Mesenchymal stem cell (in vitro differentiated cells and primary cell): ENCODE measurements around the gene RAPGEF4.

Source experiments
- DNase-seq: peaks from one replicate; pipeline ENCODE4 v3.0.0-alpha.2; 2013
- H2AFZ ChIP-seq: one replicate; pipeline ENCODE4 v1.6.1; 2013; ENCODE audit warnings: low read depth, mild to moderate bottlenecking, control low read depth, inconsistent platforms, low read length, moderate library complexity
- H2AK5ac ChIP-seq: 2 replicates; pipeline ENCODE4 v1.6.1; 2013; ENCODE audit warnings: low read length, moderate library complexity, mild to moderate bottlenecking, inconsistent platforms; ENCODE audit not compliant: severe bottlenecking
- H2BK120ac ChIP-seq: one replicate; pipeline ENCODE4 v1.6.1; 2013; ENCODE audit warnings: low read depth, mild to moderate bottlenecking, inconsistent platforms, low read length, moderate library complexity
- H2BK12ac ChIP-seq, 2 experiments: one replicate each; pipeline ENCODE4 v1.6.1; 2013; ENCODE audit warnings: inconsistent platforms in 2 of 2, low read length in 2 of 2, mild to moderate bottlenecking in 2 of 2, moderate library complexity in 2 of 2, control low read depth in 1 of 2
- H2BK15ac ChIP-seq: one replicate; pipeline ENCODE4 v1.6.1; 2013; ENCODE audit warnings: mild to moderate bottlenecking, low read depth, inconsistent platforms; ENCODE audit not compliant: poor library complexity, severe bottlenecking
- H2BK5ac ChIP-seq: 2 replicates; pipeline ENCODE4 v1.6.1; 2013; ENCODE audit warnings: low read depth, mild to moderate bottlenecking, low read length, control low read depth, inconsistent platforms; ENCODE audit not compliant: poor library complexity, severe bottlenecking
- H3K14ac ChIP-seq, 2 experiments: one replicate each; pipeline ENCODE4 v1.6.1; 2013; ENCODE audit warnings: inconsistent platforms in 2 of 2, low read length in 2 of 2, control low read depth in 1 of 2, mild to moderate bottlenecking in 1 of 2, moderate library complexity in 1 of 2
- H3K18ac ChIP-seq, 2 experiments: one replicate each; pipeline ENCODE4 v1.6.1; 2013; ENCODE audit warnings: inconsistent platforms in 2 of 2, low read length in 2 of 2, control low read depth in 1 of 2, low read depth in 1 of 2, mild to moderate bottlenecking in 1 of 2
- H3K23ac ChIP-seq, 2 experiments: one replicate each; pipeline ENCODE4 v1.6.1; 2013; ENCODE audit warnings: inconsistent platforms in 2 of 2, low read length in 2 of 2, mild to moderate bottlenecking in 2 of 2, moderate library complexity in 2 of 2, control low read depth in 1 of 2
- H3K27ac ChIP-seq: 2 replicates; pipeline ENCODE4 v1.5.1; 2013; ENCODE audit warnings: mild to moderate bottlenecking, moderate library complexity, low read length, control low read depth, inconsistent platforms; ENCODE audit not compliant: poor library complexity, severe bottlenecking
- H3K27me3 ChIP-seq, 2 experiments: 2 replicates each; pipeline versions ENCODE4 v1.6.1 to v1.7.0; 2013; ENCODE audit warnings: low read length in 2 of 2, mild to moderate bottlenecking in 2 of 2, moderate library complexity in 2 of 2, control low read depth in 1 of 2, inconsistent platforms in 1 of 2; ENCODE audit not compliant: control insufficient read depth in 1 of 2, insufficient read depth in 1 of 2
- H3K36me3 ChIP-seq, 2 experiments: 2 replicates each; pipeline versions ENCODE4 v1.6.1 to v1.7.0; 2013; ENCODE audit warnings: low read length in 2 of 2, control low read depth in 1 of 2, inconsistent platforms in 1 of 2, low read depth in 1 of 2, mild to moderate bottlenecking in 1 of 2; ENCODE audit not compliant: insufficient read depth in 2 of 2, control insufficient read depth in 1 of 2
- H3K4ac ChIP-seq, 2 experiments: one replicate each; pipeline ENCODE4 v1.6.1; 2013; ENCODE audit warnings: inconsistent platforms in 2 of 2, low read length in 2 of 2, mild to moderate bottlenecking in 2 of 2, moderate library complexity in 2 of 2, control low read depth in 1 of 2, low read depth in 1 of 2
- H3K4me1 ChIP-seq: 2 replicates; pipeline ENCODE4 v1.6.1; 2013; ENCODE audit warnings: low read depth, low read length, control low read depth; ENCODE audit not compliant: control insufficient read depth, insufficient read depth
- H3K4me2 ChIP-seq: 2 replicates; pipeline ENCODE4 v1.6.1; 2013; ENCODE audit warnings: low read length, mild to moderate bottlenecking, inconsistent platforms; ENCODE audit not compliant: poor library complexity, severe bottlenecking
- H3K4me3 ChIP-seq, 2 experiments: 2 replicates each; pipeline versions ENCODE4 v1.5.1 to v1.7.0; 2013; ENCODE audit warnings: low read length in 2 of 2, mild to moderate bottlenecking in 2 of 2, control low read depth in 1 of 2, low read depth in 1 of 2; ENCODE audit not compliant: insufficient read depth in 1 of 2
- H3K79me1 ChIP-seq: replicated peaks from 2 replicates; pipeline ENCODE4 v1.6.1; 2013; ENCODE audit warnings: mild to moderate bottlenecking, control low read depth, low read length, inconsistent platforms; ENCODE audit not compliant: poor library complexity, severe bottlenecking
- H3K9ac ChIP-seq: 2 replicates; pipeline ENCODE4 v1.7.0; 2013; ENCODE audit warnings: mild to moderate bottlenecking, low read length, moderate library complexity
- H3K9me3 ChIP-seq: 2 replicates; pipeline ENCODE4 v1.7.0; 2013; ENCODE audit warnings: mild to moderate bottlenecking, low read length; ENCODE audit not compliant: control insufficient read depth
- H4K8ac ChIP-seq: one replicate; pipeline ENCODE4 v1.6.1; 2013; ENCODE audit warnings: inconsistent platforms, mild to moderate bottlenecking, low read length, moderate library complexity
- H4K91ac ChIP-seq: one replicate; pipeline ENCODE4 v1.6.1; 2013; ENCODE audit warnings: mild to moderate bottlenecking, low read length, inconsistent platforms
- WGBS: methylation state at CpG from one replicate; pipeline ENCODE4 v1.1.7; 2013; ENCODE audit warnings: mixed read lengths; 5-methylcytosine and 5-hydroxymethylcytosine counted together

The RAPGEF4 gene

DNA sequence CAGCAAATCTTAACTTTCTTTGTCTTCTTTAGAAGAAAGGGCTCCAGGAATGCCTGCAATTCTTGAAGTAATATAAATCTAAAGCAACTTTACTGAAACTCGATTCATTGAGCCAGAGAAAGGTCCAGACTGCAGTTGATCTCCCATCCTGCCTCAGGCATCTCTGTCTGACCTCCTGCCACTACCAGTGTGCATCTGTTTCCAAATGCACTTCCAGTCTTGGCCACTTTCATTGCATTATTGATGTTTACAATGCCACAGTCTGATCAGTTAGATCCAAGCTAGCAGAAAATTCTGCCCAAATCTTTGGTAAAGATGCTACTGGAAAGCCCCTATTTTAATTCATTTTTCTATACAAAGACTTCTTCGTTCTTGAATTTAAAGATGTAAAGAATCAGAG, 158.0 kb downstream of the RAPGEF4 start:
- 65% methylated on average over 1 of the region's 2 CpGs for WGBS
- H3K36me3 ChIP-seq: no peaks in the 10 kb centered on the region
- H3K4me3 ChIP-seq: no peak overlapping the region
- H3K14ac ChIP-seq: no peak overlapping the region
- H2BK120ac ChIP-seq: no peak overlapping the region
- H3K79me1 ChIP-seq: no peaks in the 10 kb centered on the region
- no peak overlapping the region for H3K27ac ChIP-seq
- DNase-seq: no peak
- H2AK5ac ChIP-seq: no peak overlapping the region
- no peaks in the 10 kb centered on the region for H3K4me1 ChIP-seq
- no peak overlapping the region for H3K4ac ChIP-seq
- H4K91ac ChIP-seq: no peak overlapping the region
- H4K8ac ChIP-seq: no peak overlapping the region
- no peak overlapping the region for H2BK15ac ChIP-seq
- no peak overlapping the region for H2AFZ ChIP-seq
- H3K9ac ChIP-seq: no peak overlapping the region
- no peak overlapping the region for H3K18ac ChIP-seq
- peaks cover 46 to 60% of the 10 kb centered on the region in 2 experiments for H3K27me3 ChIP-seq
- H2BK5ac ChIP-seq: no peak overlapping the region
- H3K9me3 ChIP-seq: no peaks in the 10 kb centered on the region
- no peak overlapping the region for H2BK12ac ChIP-seq
- no peak overlapping the region for H3K23ac ChIP-seq
- H3K4me2 ChIP-seq: no peak overlapping the region

DNA sequence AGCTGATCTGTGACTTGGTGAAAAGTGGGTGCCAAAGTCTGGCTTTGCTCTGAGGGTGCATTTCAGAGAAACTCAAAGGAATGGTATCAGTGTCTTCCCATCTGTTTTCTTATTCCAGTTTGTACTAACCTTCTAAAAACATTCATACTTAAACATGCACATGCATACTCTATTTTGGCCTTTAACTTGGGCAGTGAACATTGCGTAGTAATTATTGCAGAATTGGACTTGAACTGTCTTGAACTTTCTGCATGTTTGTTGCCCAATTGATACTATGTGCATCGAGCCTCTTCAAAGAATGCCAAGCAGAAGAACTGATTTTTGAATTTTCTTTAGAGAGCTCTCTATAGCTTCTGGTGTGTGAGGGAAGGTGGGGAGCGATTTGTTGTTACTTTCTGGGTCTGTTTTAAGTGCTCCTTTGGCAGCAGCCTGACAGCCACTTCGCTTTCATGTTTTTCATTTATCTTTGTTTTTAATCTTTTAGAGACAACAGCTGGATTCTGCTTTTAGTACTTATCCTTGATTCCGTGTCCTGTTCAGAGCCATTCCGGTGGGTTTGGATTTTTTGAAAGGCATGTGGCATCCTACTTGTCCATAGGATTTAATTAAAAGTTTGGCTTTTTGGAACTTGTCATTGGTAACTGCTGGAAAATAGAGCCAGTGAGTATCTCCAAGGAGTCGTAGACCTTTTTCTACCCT, 159.2 kb downstream of the RAPGEF4 start:
- H2AK5ac ChIP-seq: no peak overlapping the region
- H3K4me3 ChIP-seq: no peak overlapping the region
- H3K9ac ChIP-seq: no peak overlapping the region
- no peak for DNase-seq
- no peaks in the 10 kb centered on the region for H3K9me3 ChIP-seq
- H2BK12ac ChIP-seq: no peak overlapping the region
- no peak overlapping the region for H4K8ac ChIP-seq
- H3K4ac ChIP-seq: no peak overlapping the region
- no peaks in the 10 kb centered on the region for H3K36me3 ChIP-seq
- no peak overlapping the region for H2BK120ac ChIP-seq
- peaks cover 54 to 59% of the 10 kb centered on the region in 2 experiments for H3K27me3 ChIP-seq
- H3K14ac ChIP-seq: no peak overlapping the region
- no peak overlapping the region for H3K4me2 ChIP-seq
- no peak overlapping the region for H3K23ac ChIP-seq
- no peak overlapping the region for H2BK15ac ChIP-seq
- no peaks in the 10 kb centered on the region for H3K79me1 ChIP-seq
- no peak overlapping the region for H2BK5ac ChIP-seq
- no peak overlapping the region for H2AFZ ChIP-seq
- 82% methylated on average over 6 of the region's 7 CpGs for WGBS
- H4K91ac ChIP-seq: no peak overlapping the region
- no peaks in the 10 kb centered on the region for H3K4me1 ChIP-seq
- H3K27ac ChIP-seq: no peak overlapping the region
- H3K18ac ChIP-seq: no peak overlapping the region

DNA sequence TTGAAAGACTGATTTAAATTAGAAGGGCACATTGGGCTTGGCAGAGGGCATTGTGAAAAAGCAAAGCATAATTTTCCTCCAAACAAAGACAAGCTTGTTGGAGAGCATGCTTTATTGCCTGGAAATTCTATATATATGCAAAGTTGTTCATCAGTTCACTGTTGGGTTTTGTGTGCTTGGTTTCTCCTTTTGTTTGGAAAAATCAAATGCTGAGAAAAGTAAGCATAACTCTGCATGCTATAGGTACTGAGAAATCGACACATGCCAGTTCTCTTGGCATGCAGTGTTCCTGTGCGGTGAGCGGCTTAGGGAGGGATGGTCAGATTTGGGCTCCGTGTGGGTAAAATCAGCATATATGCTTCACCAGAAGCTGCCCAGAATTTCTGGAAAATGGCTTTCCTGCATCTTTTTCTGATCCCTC, 161.0 kb downstream of the RAPGEF4 start:
- no peak overlapping the region for H3K27ac ChIP-seq
- no peak overlapping the region for H3K18ac ChIP-seq
- H2BK15ac ChIP-seq: no peak overlapping the region
- WGBS: 83% methylated on average over 4 of the region's 4 CpGs
- H2BK5ac ChIP-seq: no peak overlapping the region
- no peak overlapping the region for H3K4me3 ChIP-seq
- H3K9me3 ChIP-seq: no peaks in the 10 kb centered on the region
- H3K9ac ChIP-seq: no peak overlapping the region
- H4K91ac ChIP-seq: no peak overlapping the region
- H3K36me3 ChIP-seq: no peaks in the 10 kb centered on the region
- no peak for DNase-seq
- H2BK120ac ChIP-seq: no peak overlapping the region
- H3K4me2 ChIP-seq: no peak overlapping the region
- H2AFZ ChIP-seq: no peak overlapping the region
- H3K14ac ChIP-seq: no peak overlapping the region
- H3K4ac ChIP-seq: no peak overlapping the region
- H3K23ac ChIP-seq: no peak overlapping the region
- peaks cover 47 to 55% of the 10 kb centered on the region in 2 experiments for H3K27me3 ChIP-seq
- no peak overlapping the region for H4K8ac ChIP-seq
- no peak overlapping the region for H2AK5ac ChIP-seq
- H3K4me1 ChIP-seq: no peaks in the 10 kb centered on the region
- H3K79me1 ChIP-seq: no peaks in the 10 kb centered on the region
- H2BK12ac ChIP-seq: no peak overlapping the region

DNA sequence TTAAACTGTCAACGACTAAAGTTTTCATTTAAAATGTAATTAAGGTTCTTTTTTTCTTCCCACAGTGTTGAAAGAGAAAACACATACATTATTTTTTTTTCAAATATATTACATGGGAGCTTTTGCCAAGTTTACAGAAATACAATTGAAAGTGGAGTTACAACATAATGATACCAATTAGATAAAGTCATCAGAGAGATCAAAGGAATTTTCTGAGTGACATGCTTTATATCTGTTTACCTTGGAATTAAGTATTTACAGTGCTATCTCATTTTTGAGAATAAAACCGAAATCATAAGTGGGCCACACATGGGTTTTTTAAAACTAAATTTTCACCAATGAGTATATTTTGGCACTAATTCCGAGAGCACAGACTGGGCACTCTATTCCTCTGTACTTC, 165.2 kb downstream of the RAPGEF4 start:
- no peak overlapping the region for H2BK120ac ChIP-seq
- H2AFZ ChIP-seq: no peak overlapping the region
- H2AK5ac ChIP-seq: no peak overlapping the region
- no peaks in the 10 kb centered on the region for H3K9me3 ChIP-seq
- no peak overlapping the region for H3K18ac ChIP-seq
- no peak overlapping the region for H3K23ac ChIP-seq
- 100% methylated on average over 1 of the region's 3 CpGs for WGBS
- no peak overlapping the region for H4K8ac ChIP-seq
- H2BK15ac ChIP-seq: no peak overlapping the region
- no peak overlapping the region for H3K4ac ChIP-seq
- no peak overlapping the region for H3K27ac ChIP-seq
- H3K4me1 ChIP-seq: no peaks in the 10 kb centered on the region
- H2BK5ac ChIP-seq: no peak overlapping the region
- no peak overlapping the region for H3K4me2 ChIP-seq
- no peak overlapping the region for H2BK12ac ChIP-seq
- H4K91ac ChIP-seq: no peak overlapping the region
- H3K4me3 ChIP-seq: no peak overlapping the region
- H3K27me3 ChIP-seq: peaks cover 19 to 30% of the 10 kb centered on the region in 2 experiments
- no peaks in the 10 kb centered on the region for H3K36me3 ChIP-seq
- no peak for DNase-seq
- H3K14ac ChIP-seq: no peak overlapping the region
- no peak overlapping the region for H3K9ac ChIP-seq
- no peaks in the 10 kb centered on the region for H3K79me1 ChIP-seq
